Measurements from ENCODE around the gene MCM9.
"Not testable (repeated sequence)": the region's sequence is repeated elsewhere in the genome, so short reads cannot be mapped to it uniquely, and the experiment has no call there.

MCM9 gene

GRCh38 chr6:118772886-118773285, 162.1 kb downstream of the MCM9 start:
- no peak for DNase-seq (ENCODE audit: low read depth in 2 of 2, low spot score in 1 of 2)

GRCh38 chr6:118771253-118771652, 163.7 kb downstream of the MCM9 start:
- no peak for DNase-seq (ENCODE audit: low read depth in 2 of 2, low spot score in 1 of 2)

GRCh38 chr6:118770835-118771234, 164.1 kb downstream of the MCM9 start:
- DNase-seq (ENCODE audit: low read depth in 2 of 2, low spot score in 1 of 2): no peak

- DNase-seq (ENCODE audit: low read depth in 2 of 2, low spot score in 1 of 2): no peak
Measured at GRCh38 chr6:118770112-118770788, 164.7 kb downstream of the MCM9 start.

GRCh38 chr6:118768904-118769325, 166.0 kb downstream of the MCM9 start:
- DNase-seq (ENCODE audit: low read depth in 2 of 2, low spot score in 1 of 2): no peak

- no peak for DNase-seq (ENCODE audit: low read depth in 2 of 2, low spot score in 1 of 2)
Measured at GRCh38 chr6:118768441-118768840, 166.5 kb downstream of the MCM9 start.

- not testable (repeated sequence) for DNase-seq (ENCODE audit: low read depth in 2 of 2, low spot score in 1 of 2)
Measured at GRCh38 chr6:118765316-118765715, 169.6 kb downstream of the MCM9 start.

- no peak for DNase-seq (ENCODE audit: low read depth in 2 of 2, low spot score in 1 of 2)
Measured at GRCh38 chr6:118764766-118765165, 170.2 kb downstream of the MCM9 start.

All from stimulated activated CD8-positive, alpha-beta memory T cell treated with anti-CD3 and anti-CD28 coated beads, Interleukin-4, amount 100 ng/mL, for 4 hours (primary cell).